ENCODE measurements around the gene POLG. TPM values are rescaled to one million over a fixed set of nuclear protein-coding genes. Genes with fewer than 3 reads are reported as not detected.

The POLG gene
- total and polyA plus RNA-seq, 3 donors from 2014 or later: 31.6 to 73.3 (median 65.2) TPM

GRCh38 chr15:89353991-89354390, 19.4 kb upstream of the POLG start:
- 77 to 89% methylated on average over 1 to 2 of the region's 2 CpGs for WGBS, 2 donors
- intact Hi-C loops (cut with DNase I; ENCODE audit: low total_unique reads): no loop called here
- H3K36me3 ChIP-seq (ENCODE audit: low read depth, missing control alignments): no peaks in the 10 kb centered on the region
- no peak overlapping the region for H3K4me3 ChIP-seq
- no peaks in the 10 kb centered on the region for H3K27me3 ChIP-seq
- no peak for DNase-seq
- no peaks in the 10 kb centered on the region for H3K9me3 ChIP-seq
- TF ChIP-seq POLR2A (IDR thresholded peaks at IDR 0.05) (no peak), CTCF (IDR thresholded peaks at IDR 0.05) (no peak)
- H3K27ac ChIP-seq: no peak overlapping the region
- H3K4me1 ChIP-seq: peaks cover under 1% of the 10 kb centered on the region

- Histone ChIP-seq H3K27me3 (no peaks in the 10 kb centered on the region), H3K4me1 (no peaks in the 10 kb centered on the region), H3K4me3 (no peak overlapping the region), H3K9me3 (no peaks in the 10 kb centered on the region), H3K27ac (no peak overlapping the region), H3K36me3 (ENCODE audit: low read depth, missing control alignments) (no peaks in the 10 kb centered on the region)
- WGBS, 2 donors: 54 to 75% methylated on average over 4 of the region's 4 CpGs
- no peak for DNase-seq
- intact Hi-C loops (cut with DNase I; ENCODE audit: low total_unique reads): no loop called here
- no peak for TF ChIP-seq CTCF (IDR thresholded peaks at IDR 0.05)
- no peak for TF ChIP-seq POLR2A (IDR thresholded peaks at IDR 0.05)
Observed at GRCh38 chr15:89352476-89352875, 17.9 kb upstream of the POLG start.

GRCh38 chr15:89349206-89349558, 14.6 kb upstream of the POLG start:
- intact Hi-C loops (cut with DNase I; ENCODE audit: low total_unique reads): no loop called here
- H3K27ac ChIP-seq: no peak overlapping the region
- no peaks in the 10 kb centered on the region for H3K27me3 ChIP-seq
- no peaks in the 10 kb centered on the region for H3K4me1 ChIP-seq
- TF ChIP-seq CTCF (IDR thresholded peaks at IDR 0.05) (no peak), POLR2A (IDR thresholded peaks at IDR 0.05) (no peak)
- no peak overlapping the region for H3K4me3 ChIP-seq
- no peaks in the 10 kb centered on the region for H3K9me3 ChIP-seq
- DNase-seq: no peak
- H3K36me3 ChIP-seq (ENCODE audit: low read depth, missing control alignments): no peaks in the 10 kb centered on the region
- 66 to 76% methylated on average over 5 of the region's 5 CpGs for WGBS, 2 donors

GRCh38 chr15:89346516-89347231, 12.1 kb upstream of the POLG start:
- TF ChIP-seq POLR2A (IDR thresholded peaks at IDR 0.05) (no peak), CTCF (IDR thresholded peaks at IDR 0.05) (no peak)
- intact Hi-C loops (cut with DNase I; ENCODE audit: low total_unique reads): no loop called here
- WGBS, 2 donors: 36 to 59% methylated on average over 7 to 10 of the region's 10 CpGs
- Histone ChIP-seq H3K27ac (no peak overlapping the region), H3K27me3 (no peaks in the 10 kb centered on the region), H3K4me1 (no peaks in the 10 kb centered on the region), H3K9me3 (no peaks in the 10 kb centered on the region), H3K36me3 (ENCODE audit: low read depth, missing control alignments) (no peaks in the 10 kb centered on the region), H3K4me3 (no peak overlapping the region)
- DNase-seq: no peak

GRCh38 chr15:89345248-89345647, 10.6 kb upstream of the POLG start:
- no peaks in the 10 kb centered on the region for H3K9me3 ChIP-seq
- no peak overlapping the region for H3K4me3 ChIP-seq
- DNase-seq: no peak
- intact Hi-C loops (cut with DNase I; ENCODE audit: low total_unique reads): no loop called here
- H3K4me1 ChIP-seq: no peaks in the 10 kb centered on the region
- H3K36me3 ChIP-seq (ENCODE audit: low read depth, missing control alignments): no peaks in the 10 kb centered on the region
- 92 to 94% methylated on average over 4 of the region's 4 CpGs for whole genome bisulfite sequencing, 2 donors
- H3K27me3 ChIP-seq: no peaks in the 10 kb centered on the region
- no peak for TF ChIP-seq CTCF (IDR thresholded peaks at IDR 0.05)
- no peak overlapping the region for H3K27ac ChIP-seq
